ENCODE results near the gene COL24A1. TPM values are rescaled to one million over a fixed set of nuclear protein-coding genes. Genes with fewer than 3 reads are reported as not detected.
"Not testable (repeated sequence)": the region's sequence is repeated elsewhere in the genome, so short reads cannot be mapped to it uniquely, and the experiment has no call there.

The COL24A1 gene
- total RNA-seq, 2 experiments from 2014 or later = not detected

DNA sequence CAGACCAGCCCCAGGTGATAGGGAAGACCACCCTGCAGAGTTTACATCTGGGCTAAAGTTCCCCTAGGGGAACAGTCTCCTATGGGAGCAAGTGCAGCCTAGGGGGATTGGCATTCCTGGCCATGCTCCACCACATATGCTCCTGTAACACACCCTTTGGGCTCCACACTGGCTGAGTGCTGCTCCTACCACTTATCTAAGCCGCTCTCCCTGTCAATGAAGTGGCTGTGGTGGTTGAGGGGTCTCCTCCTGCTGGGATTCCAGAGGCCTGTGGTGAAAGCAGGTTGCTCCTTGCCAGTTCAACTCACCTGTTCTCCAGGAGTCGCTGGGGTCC, 51.1 kb downstream of the COL24A1 start:
- H3K27ac Mint-ChIP-seq = no peak overlapping the region
- no peak overlapping the region for H3K4me3 Mint-ChIP-seq
- no peak for DNase-seq
- H3K27me3 Mint-ChIP-seq = no peaks in the 10 kb centered on the region
- CTCF ChIA-PET = no interaction called here
- no peaks in the 10 kb centered on the region for H3K36me3 Mint-ChIP-seq (ENCODE audit: low read depth)
- intact Hi-C loops (cut with DNase I, micrococcal nuclease) = no loop called here
- no peak for ATAC-seq
- H3K4me1 Mint-ChIP-seq = no peaks in the 10 kb centered on the region
- POLR2A ChIA-PET = no interaction called here
- H3K9me3 Mint-ChIP-seq (ENCODE audit: low read depth) = no peaks in the 10 kb centered on the region

GRCh38 chr1:86104606-86105532, 51.7 kb downstream of the COL24A1 start:
- ChIA-PET CTCF (no interaction called here), POLR2A (no interaction called here)
- ATAC-seq (no peak), DNase-seq (no peak)
- intact Hi-C loops (cut with DNase I, micrococcal nuclease) = no loop called here
- H3K27me3 Mint-ChIP-seq = no peaks in the 10 kb centered on the region
- no peak overlapping the region for H3K27ac Mint-ChIP-seq
- no peaks in the 10 kb centered on the region for H3K4me1 Mint-ChIP-seq
- H3K36me3 Mint-ChIP-seq (ENCODE audit: low read depth) = no peaks in the 10 kb centered on the region
- no peaks in the 10 kb centered on the region for H3K9me3 Mint-ChIP-seq (ENCODE audit: low read depth)
- no peak overlapping the region for H3K4me3 Mint-ChIP-seq

DNA sequence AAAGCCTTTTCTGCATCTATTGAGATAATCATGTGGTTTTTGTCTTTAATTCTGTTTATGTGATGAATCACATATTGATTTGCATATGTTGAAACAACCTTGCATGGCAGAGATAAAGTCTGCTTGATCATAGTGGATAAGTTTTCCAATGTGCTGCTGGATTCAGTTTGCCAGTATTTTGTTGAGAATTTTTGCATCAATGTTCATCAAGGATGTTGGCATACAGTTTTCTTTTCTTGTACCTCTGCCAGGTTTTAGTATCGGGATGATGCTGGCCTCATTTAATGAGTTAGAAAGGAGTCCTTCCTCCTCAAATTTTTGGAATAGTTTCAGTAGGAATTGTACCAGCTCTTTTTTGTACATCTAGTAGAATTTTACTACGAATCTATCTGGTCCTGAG, 55.0 kb downstream of the COL24A1 start:
- intact Hi-C loops (cut with DNase I, micrococcal nuclease) = no loop called here
- H3K9me3 Mint-ChIP-seq (ENCODE audit: low read depth) = no peaks in the 10 kb centered on the region
- no peak overlapping the region for H3K27ac Mint-ChIP-seq
- DNase-seq (no peak), ATAC-seq (no peak)
- H3K4me1 Mint-ChIP-seq = no peaks in the 10 kb centered on the region
- CTCF ChIA-PET = no interaction called here
- no peak overlapping the region for H3K4me3 Mint-ChIP-seq
- H3K36me3 Mint-ChIP-seq (ENCODE audit: low read depth) = no peaks in the 10 kb centered on the region
- no peaks in the 10 kb centered on the region for H3K27me3 Mint-ChIP-seq
- POLR2A ChIA-PET = no interaction called here

GRCh38 chr1:86100401-86100800, 56.2 kb downstream of the COL24A1 start:
- POLR2A ChIA-PET = interaction anchor here (0.6 kb wide), 1 partner anchor 457 kb away, joined by 4 read pairs; no protein-coding TSS in a partner anchor
- no peak for ATAC-seq
- CTCF ChIA-PET = no interaction called here

DNA sequence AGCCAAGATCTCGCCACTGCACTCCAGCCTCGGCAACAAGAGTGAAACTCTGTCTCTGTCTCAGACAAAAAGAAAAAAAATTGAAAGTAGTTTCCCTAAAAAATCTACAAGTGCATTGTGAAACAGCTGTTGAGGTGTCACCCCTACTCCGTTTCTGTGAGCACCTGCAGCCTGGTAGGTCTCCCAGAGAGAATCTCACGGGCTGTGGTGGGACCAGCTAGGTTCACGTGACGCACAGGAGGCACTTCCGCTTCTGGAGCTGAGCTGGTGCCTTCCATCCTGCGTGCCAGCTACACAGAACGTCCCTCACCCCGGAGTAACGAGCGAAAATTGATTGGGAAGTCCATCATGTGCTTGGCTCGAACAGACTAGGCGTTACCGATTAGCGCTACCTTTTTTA, 66.8 kb downstream of the COL24A1 start:
- Mint-ChIP-seq H3K4me3 (no peak overlapping the region), H3K9me3 (ENCODE audit: low read depth) (peaks cover 2% of the 10 kb centered on the region), H3K4me1 (peaks cover 2% of the 10 kb centered on the region), H3K36me3 (ENCODE audit: low read depth) (no peaks in the 10 kb centered on the region), H3K27me3 (no peaks in the 10 kb centered on the region), H3K27ac (no peak overlapping the region)
- ChIA-PET POLR2A (no interaction called here), CTCF (interaction anchor here (1.0 kb wide), 1 partner anchor 28 kb away, joined by 3 read pairs; no protein-coding TSS in a partner anchor)
- ATAC-seq (no peak), DNase-seq (no peak)
- intact Hi-C loops (cut with DNase I, micrococcal nuclease) = no loop called here

More at GRCh38 chr1:86100401-86100800, 56.2 kb downstream of the COL24A1 start:
- no peak for DNase-seq
- Mint-ChIP-seq H3K4me3 (no peak overlapping the region), H3K36me3 (ENCODE audit: low read depth) (no peaks in the 10 kb centered on the region), H3K27ac (no peak overlapping the region), H3K4me1 (no peaks in the 10 kb centered on the region), H3K27me3 (no peaks in the 10 kb centered on the region), H3K9me3 (ENCODE audit: low read depth) (no peaks in the 10 kb centered on the region)
- intact Hi-C loops (cut with DNase I, micrococcal nuclease) = no loop called here

- Mint-ChIP-seq H3K4me1 (peaks cover 2% of the 10 kb centered on the region), H3K27ac (no peak overlapping the region), H3K4me3 (no peak overlapping the region), H3K27me3 (no peaks in the 10 kb centered on the region), H3K9me3 (ENCODE audit: low read depth) (no peaks in the 10 kb centered on the region), H3K36me3 (ENCODE audit: low read depth) (no peaks in the 10 kb centered on the region)
- ChIA-PET POLR2A (no interaction called here), CTCF (no interaction called here)
- DNase-seq (no peak), ATAC-seq (no peak)
- intact Hi-C loops (cut with DNase I, micrococcal nuclease) = no loop called here
Measured at GRCh38 chr1:86085741-86086409, 70.7 kb downstream of the COL24A1 start.

DNA sequence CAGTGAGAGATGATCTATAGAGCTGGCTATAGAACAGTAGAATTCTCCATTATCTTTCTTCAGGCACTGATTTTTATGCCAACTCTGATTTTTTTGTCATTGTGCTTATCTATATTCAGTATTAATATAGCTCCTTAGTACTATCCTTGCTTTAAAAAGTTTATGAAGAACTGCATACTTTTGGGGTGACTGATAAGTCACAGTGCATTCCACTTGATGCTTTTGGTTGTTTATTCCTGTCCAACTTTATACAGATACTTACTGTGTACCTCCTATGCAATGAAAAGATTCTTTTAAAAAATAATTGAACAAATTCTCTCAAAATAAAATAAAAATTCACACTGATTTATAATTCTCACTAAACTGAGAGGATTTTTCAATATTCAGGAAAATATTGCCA, 71.6 kb downstream of the COL24A1 start:
- Mint-ChIP-seq H3K9me3 (ENCODE audit: low read depth) (no peaks in the 10 kb centered on the region), H3K36me3 (ENCODE audit: low read depth) (no peaks in the 10 kb centered on the region), H3K27ac (no peak overlapping the region), H3K4me3 (no peak overlapping the region), H3K4me1 (peaks cover 2% of the 10 kb centered on the region), H3K27me3 (no peaks in the 10 kb centered on the region)
- intact Hi-C loops (cut with DNase I, micrococcal nuclease) = no loop called here
- ATAC-seq (no peak), DNase-seq (no peak)
- ChIA-PET POLR2A (no interaction called here), CTCF (interaction anchor here (0.6 kb wide), 1 partner anchor 219 kb away, joined by 3 read pairs; no protein-coding TSS in a partner anchor)

DNA sequence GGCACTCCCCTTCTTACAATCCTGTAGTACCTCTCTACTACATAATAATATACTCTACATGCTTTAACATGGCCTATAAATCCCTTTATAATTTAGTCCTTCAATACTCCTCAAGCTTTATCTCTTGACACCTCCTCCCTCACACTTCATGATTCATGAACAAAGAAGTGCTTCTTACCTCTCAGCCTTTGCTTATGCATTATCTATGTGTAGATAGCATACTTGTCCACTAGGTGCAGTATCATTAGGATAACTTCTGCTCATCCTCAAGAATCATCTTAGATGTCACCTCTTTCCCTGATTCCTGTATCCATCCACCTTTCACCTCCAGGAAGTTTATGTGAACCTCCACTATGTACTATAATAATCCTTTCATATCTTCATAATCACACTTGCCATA, 74.4 kb downstream of the COL24A1 start:
- Mint-ChIP-seq H3K36me3 (ENCODE audit: low read depth) (no peaks in the 10 kb centered on the region), H3K27ac (no peak overlapping the region), H3K4me3 (no peak overlapping the region), H3K9me3 (ENCODE audit: low read depth) (peaks cover 6% of the 10 kb centered on the region), H3K4me1 (peaks cover 2% of the 10 kb centered on the region), H3K27me3 (no peaks in the 10 kb centered on the region)
- ChIA-PET CTCF (no interaction called here), POLR2A (no interaction called here)
- ATAC-seq = no peak
- intact Hi-C loops (cut with DNase I, micrococcal nuclease) = no loop called here
- no peak for DNase-seq

DNA sequence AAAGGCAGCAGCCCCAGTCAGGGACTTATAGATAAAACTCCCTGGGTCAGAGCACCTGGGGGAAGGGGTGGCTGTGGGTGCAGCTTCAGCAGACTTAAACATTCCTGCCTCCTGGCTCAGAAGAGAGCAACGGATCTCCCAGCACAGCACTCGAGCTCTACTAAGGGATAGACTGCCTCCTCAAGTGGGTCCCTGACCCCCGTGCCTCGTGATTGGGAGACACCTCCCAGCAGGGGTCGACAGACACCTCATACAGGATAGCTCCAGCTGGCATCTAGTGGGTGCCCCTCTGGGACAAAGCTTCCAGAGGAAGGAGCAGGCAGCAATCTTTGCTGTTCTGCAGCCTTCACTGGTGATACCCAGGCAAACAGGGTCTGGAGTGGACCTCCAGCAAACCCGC, 84.1 kb downstream of the COL24A1 start:
- DNase-seq; H3K4me3 Mint-ChIP-seq; H3K4me1 Mint-ChIP-seq; H3K27ac Mint-ChIP-seq; CTCF ChIA-PET; H3K9me3 Mint-ChIP-seq (ENCODE audit: low read depth); intact Hi-C loops (cut with DNase I, micrococcal nuclease); ATAC-seq; H3K36me3 Mint-ChIP-seq (ENCODE audit: low read depth); H3K27me3 Mint-ChIP-seq: not testable (repeated sequence)
- POLR2A ChIA-PET = interaction anchor here (0.6 kb wide), 1 partner anchor 112 kb away, joined by 3 read pairs; no protein-coding TSS in a partner anchor

- H3K4me3 Mint-ChIP-seq; DNase-seq; H3K27ac Mint-ChIP-seq; H3K4me1 Mint-ChIP-seq; H3K27me3 Mint-ChIP-seq; H3K9me3 Mint-ChIP-seq (ENCODE audit: low read depth); H3K36me3 Mint-ChIP-seq (ENCODE audit: low read depth); intact Hi-C loops (cut with DNase I, micrococcal nuclease); CTCF ChIA-PET; ATAC-seq: not testable (repeated sequence)
- POLR2A ChIA-PET = interaction anchor here (0.6 kb wide), 1 partner anchor 111 kb away, joined by 3 read pairs; no protein-coding TSS in a partner anchor
Measured at GRCh38 chr1:86071870-86072269, 84.7 kb downstream of the COL24A1 start.

DNA sequence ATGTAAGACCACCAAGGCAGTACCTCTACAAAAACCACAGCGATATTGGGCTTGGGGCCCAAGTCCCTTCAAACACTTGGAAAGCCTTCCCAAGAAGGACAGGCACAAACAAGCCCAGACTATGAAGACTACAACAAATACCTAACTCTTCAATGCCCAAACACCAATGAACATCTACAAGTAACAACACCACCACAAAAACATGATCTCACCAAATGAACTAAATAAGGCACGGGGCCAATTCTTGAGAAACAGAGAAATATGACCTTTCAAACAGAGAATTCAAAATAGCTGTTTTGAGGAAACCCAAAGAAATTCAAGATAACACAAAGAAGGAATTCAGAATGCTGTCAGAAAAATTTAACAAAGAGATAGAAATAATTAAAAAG, 86.8 kb downstream of the COL24A1 start:
- Mint-ChIP-seq H3K4me3 (no peak overlapping the region), H3K27me3 (no peaks in the 10 kb centered on the region), H3K27ac (no peak overlapping the region), H3K4me1 (no peaks in the 10 kb centered on the region), H3K36me3 (ENCODE audit: low read depth) (no peaks in the 10 kb centered on the region), H3K9me3 (ENCODE audit: low read depth) (peaks cover 2% of the 10 kb centered on the region)
- intact Hi-C loops (cut with DNase I, micrococcal nuclease) = no loop called here
- no peak for ATAC-seq
- ChIA-PET POLR2A (no interaction called here), CTCF (interaction anchor here (0.6 kb wide), 1 partner anchor 39 kb away, joined by 3 read pairs; no protein-coding TSS in a partner anchor)
- DNase-seq = no peak
